ENCODE results near the gene TCP1.
"Not testable (repeated sequence)": the region's sequence is repeated elsewhere in the genome, so short reads cannot be mapped to it uniquely, and the experiment has no call there.

Gene TCP1

DNA sequence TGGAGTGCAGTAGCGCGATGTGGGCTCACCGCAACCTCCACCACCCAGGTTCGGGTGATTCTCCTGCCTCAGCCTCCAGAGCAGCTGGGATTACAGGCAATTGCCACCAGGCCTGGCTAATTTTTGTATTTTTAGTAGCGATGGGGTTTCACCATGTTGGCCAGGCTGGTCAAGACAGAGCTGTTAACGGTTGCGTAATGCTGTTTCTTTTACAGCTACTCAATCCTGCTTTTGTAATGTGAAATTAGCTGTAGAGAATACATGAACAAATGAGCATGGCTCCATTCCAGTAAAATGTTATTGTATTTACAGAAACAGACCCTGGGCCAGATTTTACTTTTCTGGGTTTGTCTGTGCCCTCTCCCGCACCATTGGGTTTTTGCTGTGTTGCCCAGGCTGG, 12.5 kb upstream of the TCP1 start:
- no peak overlapping the region for H3K9ac ChIP-seq (ENCODE audit: low read depth in 1 of 2, low read length in 2 of 2)
- H3K4me1 ChIP-seq (ENCODE audit: control insufficient read depth in 1 of 2, insufficient read depth in 2 of 2, low read length in 2 of 2): peaks cover 0 to 4% of the 10 kb centered on the region in 2 donors
- no peak overlapping the region for H3K27ac ChIP-seq (ENCODE audit: low read depth, low read length)
- H3K36me3 ChIP-seq (ENCODE audit: control insufficient read depth in 1 of 2, insufficient read depth in 2 of 2, low read length in 2 of 2): peaks cover 17 to 33% of the 10 kb centered on the region in 2 donors
- H3K9me3 ChIP-seq (ENCODE audit: control insufficient read depth in 1 of 2, low read length in 2 of 2): no peaks in the 10 kb centered on the region
- no peak overlapping the region for H3K4me3 ChIP-seq (ENCODE audit: low read depth in 1 of 2, low read length in 2 of 2)
- no peaks in the 10 kb centered on the region for H3K27me3 ChIP-seq (ENCODE audit: control insufficient read depth in 1 of 2, insufficient read depth in 2 of 2, low read length in 2 of 2)

DNA sequence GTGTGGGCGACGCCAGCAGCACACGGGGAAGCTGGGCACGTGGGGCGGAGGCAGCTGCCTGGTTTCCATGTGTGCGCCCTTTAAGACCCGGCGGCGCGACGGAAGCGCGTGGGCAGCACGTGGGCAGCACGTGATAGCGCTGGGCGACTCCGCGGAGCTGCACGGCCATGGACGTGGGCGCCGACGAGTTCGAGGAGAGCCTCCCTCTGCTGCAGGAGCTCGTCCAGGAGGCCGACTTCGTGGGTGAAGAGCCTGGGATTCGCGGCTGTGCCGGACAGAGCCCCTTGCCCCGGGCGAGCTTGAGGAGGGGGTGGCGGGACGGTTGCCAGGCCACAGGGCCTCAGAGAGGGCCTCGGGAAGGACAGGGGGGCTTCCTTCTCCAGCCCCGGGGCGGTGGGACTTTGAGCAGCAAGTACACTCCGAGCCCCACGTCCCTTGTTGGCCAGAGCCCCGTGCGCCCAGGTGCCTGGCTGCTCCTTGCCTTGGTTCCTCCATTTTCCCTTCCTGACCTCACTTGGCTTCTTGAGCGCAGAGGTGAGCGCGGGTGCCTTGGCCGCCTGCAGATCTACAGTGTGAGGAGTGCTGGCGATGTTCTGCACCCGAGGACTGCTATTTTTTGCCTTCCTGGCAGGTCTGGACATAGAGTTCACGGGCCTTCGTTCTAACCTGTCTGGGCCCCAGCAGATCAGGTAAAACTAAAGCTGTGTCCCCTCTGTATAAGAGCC, 10.9 kb upstream of the TCP1 start, which contains the start of gene PNLDC1:
Gene PNLDC1 (plus strand): TSS at position 136 of the 725 bp plus-strand sequence. CDS start 32 bp downstream, at position 168.
- H3K27me3 ChIP-seq (ENCODE audit: control insufficient read depth in 1 of 2, insufficient read depth in 2 of 2, low read length in 2 of 2): no peaks in the 10 kb centered on the region
- H3K36me3 ChIP-seq (ENCODE audit: control insufficient read depth in 1 of 2, insufficient read depth in 2 of 2, low read length in 2 of 2): peaks cover 17 to 43% of the 10 kb centered on the region in 2 donors
- no peak within 1 kb of the TSS for H3K4me3 ChIP-seq (ENCODE audit: low read depth in 1 of 2, low read length in 2 of 2)
- no peaks in the 10 kb centered on the region for H3K4me1 ChIP-seq (ENCODE audit: control insufficient read depth in 1 of 2, insufficient read depth in 2 of 2, low read length in 2 of 2)
- no peak within 1 kb of the TSS for H3K9ac ChIP-seq (ENCODE audit: low read depth in 1 of 2, low read length in 2 of 2)
- no peak within 1 kb of the TSS for H3K27ac ChIP-seq (ENCODE audit: low read depth, low read length)
- H3K9me3 ChIP-seq (ENCODE audit: control insufficient read depth in 1 of 2, low read length in 2 of 2): no peaks in the 10 kb centered on the region

DNA sequence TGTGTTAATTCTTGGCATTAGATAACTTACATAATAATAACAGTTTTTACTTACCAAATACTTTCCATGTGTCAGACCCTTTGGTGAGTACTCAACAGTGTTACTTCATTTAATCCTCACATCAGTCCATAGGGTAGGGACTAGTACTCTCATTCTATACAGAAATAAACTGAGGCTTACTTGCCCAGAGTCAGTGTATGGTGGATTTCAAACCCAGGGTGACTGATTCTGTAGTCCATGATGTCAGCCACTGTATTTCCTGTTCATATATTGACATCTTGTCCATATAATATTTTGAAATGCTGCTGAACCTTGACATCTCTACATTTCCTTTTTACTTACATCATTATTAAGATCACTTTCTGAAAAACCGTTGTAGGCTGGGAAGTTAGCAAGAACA, 8.2 kb upstream of the TCP1 start:
- no peak overlapping the region for H3K27ac ChIP-seq (ENCODE audit: low read depth, low read length)
- H3K9ac ChIP-seq (ENCODE audit: low read depth in 1 of 2, low read length in 2 of 2): no peak overlapping the region
- no peak overlapping the region for H3K4me3 ChIP-seq (ENCODE audit: low read depth in 1 of 2, low read length in 2 of 2)
- no peaks in the 10 kb centered on the region for H3K9me3 ChIP-seq (ENCODE audit: control insufficient read depth in 1 of 2, low read length in 2 of 2)
- peaks cover under 1 to 7% of the 10 kb centered on the region in 2 donors for H3K4me1 ChIP-seq (ENCODE audit: control insufficient read depth in 1 of 2, insufficient read depth in 2 of 2, low read length in 2 of 2)
- H3K27me3 ChIP-seq (ENCODE audit: control insufficient read depth in 1 of 2, insufficient read depth in 2 of 2, low read length in 2 of 2): no peaks in the 10 kb centered on the region
- peaks cover 17 to 53% of the 10 kb centered on the region in 2 donors for H3K36me3 ChIP-seq (ENCODE audit: control insufficient read depth in 1 of 2, insufficient read depth in 2 of 2, low read length in 2 of 2)

DNA sequence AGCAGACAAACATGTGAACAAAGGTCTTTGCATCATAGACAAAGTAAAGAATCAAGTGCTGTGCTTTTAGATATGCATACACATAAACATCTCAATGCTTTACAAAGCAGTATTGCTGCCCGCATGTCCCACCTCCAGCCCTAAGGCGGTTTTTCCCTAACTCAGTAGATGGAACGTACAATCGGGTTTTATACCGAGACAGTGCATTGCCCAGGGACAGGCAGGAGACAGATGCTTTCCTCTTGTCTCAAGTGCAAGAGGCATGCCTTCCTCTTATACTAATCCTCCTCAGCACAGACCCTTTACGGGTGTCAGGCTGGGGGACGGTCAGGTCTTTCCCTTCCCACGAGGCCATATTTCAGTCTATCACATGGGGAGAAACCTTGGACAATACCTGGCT, 5.6 kb upstream of the TCP1 start:
- Histone ChIP-seq H3K4me1 (ENCODE audit: control insufficient read depth in 1 of 2, insufficient read depth in 2 of 2, low read length in 2 of 2) (peaks cover 18 to 27% of the 10 kb centered on the region in 2 donors), H3K36me3 (ENCODE audit: control insufficient read depth in 1 of 2, insufficient read depth in 2 of 2, low read length in 2 of 2) (peaks cover 17 to 51% of the 10 kb centered on the region in 2 donors)
- H3K9me3 ChIP-seq (ENCODE audit: control insufficient read depth in 1 of 2, low read length in 2 of 2); H3K4me3 ChIP-seq (ENCODE audit: low read depth in 1 of 2, low read length in 2 of 2); H3K9ac ChIP-seq (ENCODE audit: low read depth in 1 of 2, low read length in 2 of 2); H3K27ac ChIP-seq (ENCODE audit: low read depth, low read length); H3K27me3 ChIP-seq (ENCODE audit: control insufficient read depth in 1 of 2, insufficient read depth in 2 of 2, low read length in 2 of 2): not testable (repeated sequence)

DNA sequence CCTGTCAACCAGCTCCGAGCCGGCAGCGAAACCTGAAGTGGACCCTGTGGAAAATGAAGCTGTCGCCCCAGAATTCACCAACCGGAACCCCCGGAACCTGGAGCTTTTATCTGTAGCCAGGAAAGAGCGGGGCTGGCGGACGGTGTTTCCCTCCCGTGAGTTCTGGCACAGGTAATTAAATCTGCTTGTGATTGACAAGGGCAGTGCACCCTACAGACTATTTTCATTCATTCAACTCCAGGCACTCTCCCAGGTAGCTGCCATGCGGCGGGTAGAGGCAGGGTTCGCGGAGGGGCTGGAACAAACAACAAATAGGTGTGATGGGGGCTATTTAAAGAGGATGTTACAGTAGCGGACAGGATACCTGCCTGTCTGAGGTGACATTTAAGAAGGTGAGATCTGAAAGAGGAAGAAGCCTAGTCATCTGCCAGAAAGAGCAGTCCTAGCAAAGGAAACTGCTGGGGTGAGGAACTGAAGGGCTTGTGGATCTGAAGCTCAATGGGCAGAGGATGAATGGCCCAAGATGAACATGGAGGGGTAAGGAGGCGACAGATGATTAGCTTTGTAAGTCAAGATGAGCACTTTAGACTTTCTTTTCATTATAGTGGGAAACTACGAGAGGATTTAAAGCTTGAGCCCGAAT, 1.7 kb upstream of the TCP1 start:
- no peaks in the 10 kb centered on the region for H3K27me3 ChIP-seq (ENCODE audit: control insufficient read depth in 1 of 2, insufficient read depth in 2 of 2, low read length in 2 of 2)
- peaks cover 0 to 27% of the 10 kb centered on the region in 2 donors for H3K36me3 ChIP-seq (ENCODE audit: control insufficient read depth in 1 of 2, insufficient read depth in 2 of 2, low read length in 2 of 2)
- H3K4me3 ChIP-seq (ENCODE audit: low read depth in 1 of 2, low read length in 2 of 2): peak overlapping the region; percentile 94 to 99
- H3K27ac ChIP-seq (ENCODE audit: low read depth, low read length): peak overlapping the region; percentile 98
- peaks cover 34 to 43% of the 10 kb centered on the region in 2 donors for H3K4me1 ChIP-seq (ENCODE audit: control insufficient read depth in 1 of 2, insufficient read depth in 2 of 2, low read length in 2 of 2)
- peak overlapping the region; percentile 96 to 97 for H3K9ac ChIP-seq (ENCODE audit: low read depth in 1 of 2, low read length in 2 of 2)
- H3K9me3 ChIP-seq (ENCODE audit: control insufficient read depth in 1 of 2, low read length in 2 of 2): no peaks in the 10 kb centered on the region

DNA sequence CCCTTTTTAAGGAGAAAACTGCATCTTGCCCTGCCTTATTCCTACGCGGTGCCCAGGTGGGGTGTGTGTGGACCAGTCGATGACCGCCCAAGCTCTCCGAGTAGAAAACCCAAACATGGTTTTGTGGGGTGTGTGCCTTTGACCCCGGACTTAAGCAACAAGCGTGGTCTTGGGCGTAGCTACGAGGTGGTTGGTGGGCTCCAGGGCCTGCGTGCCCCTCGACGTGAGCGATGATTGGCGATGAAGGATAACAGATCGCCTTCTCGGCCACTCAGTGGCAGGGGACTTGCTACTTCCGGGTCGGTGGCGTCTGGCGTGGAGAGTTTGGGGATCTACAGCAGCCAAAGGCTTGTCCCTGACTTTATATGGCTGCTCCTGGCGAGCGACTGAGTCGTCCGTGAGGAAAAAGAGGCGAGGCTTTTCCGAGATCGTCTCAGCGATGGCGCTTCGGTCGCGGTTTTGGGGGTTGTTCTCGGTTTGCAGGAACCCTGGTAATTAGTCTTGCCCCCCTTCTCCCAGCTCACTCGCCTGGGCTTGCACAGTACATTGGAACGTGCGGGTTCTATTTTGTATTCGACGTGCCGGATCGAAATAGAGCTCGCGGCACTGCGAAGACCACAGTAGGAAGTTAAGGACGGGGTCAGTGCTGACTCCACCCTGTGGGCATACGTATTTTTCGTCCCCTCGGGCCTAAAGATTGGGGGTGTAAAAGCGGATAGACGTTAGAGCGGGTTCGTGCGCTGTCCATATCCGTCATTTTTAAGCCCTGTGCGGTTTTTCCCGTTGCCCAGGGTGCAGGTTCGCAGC, 950 bp upstream of the TCP1 start, which contains the start of gene MRPL18:
Gene MRPL18 (plus strand): TSS at position 319 of the 807 bp plus-strand sequence. CDS start 121 bp downstream, at position 440.
- peaks cover 34 to 43% of the 10 kb centered on the region in 2 donors for H3K4me1 ChIP-seq (ENCODE audit: control insufficient read depth in 1 of 2, insufficient read depth in 2 of 2, low read length in 2 of 2)
- no peaks in the 10 kb centered on the region for H3K9me3 ChIP-seq (ENCODE audit: control insufficient read depth in 1 of 2, low read length in 2 of 2)
- peaks cover 4 to 31% of the 10 kb centered on the region in 2 donors for H3K36me3 ChIP-seq (ENCODE audit: control insufficient read depth in 1 of 2, insufficient read depth in 2 of 2, low read length in 2 of 2)
- no peaks in the 10 kb centered on the region for H3K27me3 ChIP-seq (ENCODE audit: control insufficient read depth in 1 of 2, insufficient read depth in 2 of 2, low read length in 2 of 2)
- H3K4me3 ChIP-seq (ENCODE audit: low read depth in 1 of 2, low read length in 2 of 2): peak within 1 kb of the TSS; percentile 94 to 99
- H3K9ac ChIP-seq (ENCODE audit: low read depth in 1 of 2, low read length in 2 of 2): peak within 1 kb of the TSS; percentile 96 to 97
- peak within 1 kb of the TSS; percentile 98 for H3K27ac ChIP-seq (ENCODE audit: low read depth, low read length)

DNA sequence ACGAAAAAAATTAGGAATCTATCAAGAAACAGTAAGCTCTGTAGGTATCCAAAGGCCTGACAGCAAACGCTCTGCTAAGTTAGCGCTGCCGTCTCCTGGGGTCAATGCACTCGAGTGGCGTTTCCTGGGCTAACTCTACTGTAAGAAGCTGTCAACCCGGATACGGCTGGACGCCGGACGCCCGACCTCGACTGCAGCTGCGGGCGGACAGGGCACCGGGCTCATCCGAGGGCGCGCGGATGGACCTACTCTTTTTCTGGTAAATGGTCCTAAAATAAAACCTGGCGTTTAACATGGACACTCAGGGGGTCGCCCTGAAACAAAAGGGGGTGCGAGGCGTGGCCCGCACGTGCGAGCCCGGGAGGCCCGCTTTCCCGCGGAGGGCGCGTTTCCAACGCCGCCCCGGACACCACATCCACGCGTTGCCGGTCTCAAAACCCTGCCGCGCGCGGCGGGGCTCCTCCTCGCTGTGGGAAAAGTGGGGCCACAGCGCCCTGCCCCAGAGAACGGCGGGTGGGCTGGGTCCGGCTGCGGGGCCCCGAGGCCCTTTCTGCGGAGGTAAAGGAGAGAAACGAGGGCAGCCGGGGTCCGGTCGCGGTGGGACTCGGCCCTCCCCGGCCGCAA, 537 bp downstream of the TCP1 start:
- peaks cover 12 to 36% of the 10 kb centered on the region in 2 donors for H3K36me3 ChIP-seq (ENCODE audit: control insufficient read depth in 1 of 2, insufficient read depth in 2 of 2, low read length in 2 of 2)
- H3K4me3 ChIP-seq (ENCODE audit: low read depth in 1 of 2, low read length in 2 of 2): peak overlapping the region; percentile 89 to 99

DNA sequence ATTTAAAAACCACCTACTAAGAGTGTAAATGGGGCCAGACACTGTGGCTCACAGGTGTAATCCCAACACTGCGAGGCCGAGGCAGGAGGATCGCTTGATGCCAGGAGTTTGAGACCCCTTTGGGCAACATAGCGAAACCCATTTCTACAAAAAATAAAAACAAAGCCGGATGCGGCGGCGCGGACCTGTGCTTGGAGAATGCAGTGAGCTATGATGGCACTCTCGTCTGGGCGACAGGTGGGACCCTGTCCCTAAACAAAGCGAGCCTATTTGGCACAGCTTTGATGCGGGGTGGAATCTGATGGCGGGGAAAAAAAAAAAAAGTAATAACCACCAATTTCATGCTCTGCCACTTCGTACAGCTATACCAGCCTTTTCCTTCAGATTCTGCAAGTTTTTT, 1.1 kb downstream of the TCP1 start:
- Histone ChIP-seq H3K27ac (ENCODE audit: low read depth, low read length) (no peak overlapping the region), H3K9ac (ENCODE audit: low read depth in 1 of 2, low read length in 2 of 2) (peak overlapping the region; percentile 84 to 96), H3K36me3 (ENCODE audit: control insufficient read depth in 1 of 2, insufficient read depth in 2 of 2, low read length in 2 of 2) (peaks cover 18 to 41% of the 10 kb centered on the region in 2 donors)

More for the DNA sequence above, 537 bp downstream of the TCP1 start:
- H3K9me3 ChIP-seq (ENCODE audit: control insufficient read depth in 1 of 2, low read length in 2 of 2): no peaks in the 10 kb centered on the region
- no peaks in the 10 kb centered on the region for H3K27me3 ChIP-seq (ENCODE audit: control insufficient read depth in 1 of 2, insufficient read depth in 2 of 2, low read length in 2 of 2)
- H3K27ac ChIP-seq (ENCODE audit: low read depth, low read length): peak overlapping the region; percentile 84
- H3K4me1 ChIP-seq (ENCODE audit: control insufficient read depth in 1 of 2, insufficient read depth in 2 of 2, low read length in 2 of 2): peaks cover 34 to 38% of the 10 kb centered on the region in 2 donors
- peak overlapping the region; percentile 84 to 96 for H3K9ac ChIP-seq (ENCODE audit: low read depth in 1 of 2, low read length in 2 of 2)

DNA sequence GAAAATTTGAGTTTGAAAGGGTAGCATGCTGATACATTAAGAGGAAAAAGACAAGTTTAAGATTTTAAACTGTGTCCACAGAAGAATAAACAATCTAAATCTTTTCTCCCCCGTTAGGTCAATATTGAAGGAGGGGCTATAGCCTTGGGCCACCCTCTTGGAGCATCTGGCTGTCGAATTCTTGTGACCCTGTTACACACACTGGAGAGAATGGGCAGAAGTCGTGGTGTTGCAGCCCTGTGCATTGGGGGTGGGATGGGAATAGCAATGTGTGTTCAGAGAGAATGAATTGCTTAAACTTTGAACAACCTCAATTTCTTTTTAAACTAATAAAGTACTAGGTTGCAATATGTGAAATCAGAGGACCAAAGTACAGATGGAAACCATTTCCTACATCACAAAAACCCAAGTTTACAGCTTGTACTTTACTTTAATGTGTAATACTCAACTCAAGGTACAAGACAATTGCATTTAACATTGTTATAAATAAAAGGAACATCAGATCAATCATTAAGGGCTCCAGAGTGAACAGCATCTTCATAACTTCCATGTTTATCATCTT, 10.8 kb downstream of the TCP1 start:
- no peaks in the 10 kb centered on the region for H3K9me3 ChIP-seq (ENCODE audit: control insufficient read depth in 1 of 2, low read length in 2 of 2)
- H3K27me3 ChIP-seq (ENCODE audit: control insufficient read depth in 1 of 2, insufficient read depth in 2 of 2, low read length in 2 of 2): no peaks in the 10 kb centered on the region
- H3K4me1 ChIP-seq (ENCODE audit: control insufficient read depth in 1 of 2, insufficient read depth in 2 of 2, low read length in 2 of 2): no peaks in the 10 kb centered on the region
- H3K4me3 ChIP-seq (ENCODE audit: low read depth in 1 of 2, low read length in 2 of 2): no peak overlapping the region
- H3K36me3 ChIP-seq (ENCODE audit: control insufficient read depth in 1 of 2, insufficient read depth in 2 of 2, low read length in 2 of 2): peaks cover 43 to 83% of the 10 kb centered on the region in 2 donors
- H3K27ac ChIP-seq (ENCODE audit: low read depth, low read length): no peak overlapping the region
- no peak overlapping the region for H3K9ac ChIP-seq (ENCODE audit: low read depth in 1 of 2, low read length in 2 of 2)

More for the DNA sequence above, 1.1 kb downstream of the TCP1 start:
- Histone ChIP-seq H3K4me1 (ENCODE audit: control insufficient read depth in 1 of 2, insufficient read depth in 2 of 2, low read length in 2 of 2) (peaks cover 34 to 38% of the 10 kb centered on the region in 2 donors), H3K27me3 (ENCODE audit: control insufficient read depth in 1 of 2, insufficient read depth in 2 of 2, low read length in 2 of 2) (no peaks in the 10 kb centered on the region), H3K9me3 (ENCODE audit: control insufficient read depth in 1 of 2, low read length in 2 of 2) (no peaks in the 10 kb centered on the region), H3K4me3 (ENCODE audit: low read depth in 1 of 2, low read length in 2 of 2) (peak overlapping the region; percentile 89 to 99)
